ENCODE measurements around the gene LRMDA. TPM values are rescaled to one million over a fixed set of nuclear protein-coding genes. Genes with fewer than 3 reads are reported as not detected.

Gene LRMDA
- total and polyA plus RNA-seq, 2 of the 8 experiments (the other 6 are each of a cell fraction or from before 2014, with no cell fraction given), result 0.86 to 2.8 TPM

DNA sequence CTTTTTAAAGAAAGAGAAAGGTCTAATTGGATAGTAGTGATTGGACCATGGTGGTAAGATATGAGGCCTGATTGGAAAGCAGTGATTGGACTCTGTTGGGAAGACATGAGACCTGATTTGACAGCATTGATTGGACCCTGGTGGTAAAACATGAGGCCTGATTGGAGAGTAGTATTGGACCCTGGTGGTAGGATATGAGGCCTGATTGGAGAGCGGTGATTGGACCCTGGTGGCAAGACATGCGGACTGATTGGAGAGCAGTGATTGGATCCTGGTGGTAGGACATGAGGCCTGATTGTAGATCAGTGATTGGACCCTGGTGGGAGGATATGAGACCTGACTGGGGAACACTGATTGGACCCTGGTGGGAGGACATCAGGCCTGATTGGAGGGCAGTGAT lies 444.3 kb downstream of the LRMDA start:
- no peak for DNase-seq (ENCODE audit: low read depth in 1 of 2, low spot score in 2 of 2)
- Histone ChIP-seq H3K23ac (ENCODE audit: insufficient read length) (no peak overlapping the region), H3K4me2 (ENCODE audit: insufficient read depth in 1 of 2, low read depth in 2 of 2, low read length in 2 of 2) (no peak overlapping the region), H4K8ac (ENCODE audit: extremely low read depth, insufficient read depth, low read length) (no peak overlapping the region), H3K27me3 (replicated peaks in 1 of 4; ENCODE audit: control insufficient read depth in 3 of 4, extremely low read depth in 1 of 4, insufficient read depth in 3 of 4, low read length in 3 of 4) (no peaks in the 10 kb centered on the region), H2BK20ac (ENCODE audit: low read length) (no peak overlapping the region), H3K36me3 (ENCODE audit: control insufficient read depth in 2 of 4, insufficient read depth in 4 of 4, low read length in 3 of 4) (no peaks in the 10 kb centered on the region; a peak in 1 of 8 replicates), H2BK12ac (ENCODE audit: low read depth, low read length) (no peak overlapping the region), H3K4me3 (ENCODE audit: extremely low read depth in 1 of 4, insufficient read depth in 2 of 4, low read depth in 3 of 4, low read length in 4 of 4) (no peak overlapping the region), H2BK120ac (replicated peaks; ENCODE audit: low read depth, low read length) (no peak overlapping the region), H3K18ac (ENCODE audit: extremely low read depth, low read length) (no peak overlapping the region), H3K14ac (ENCODE audit: insufficient read length) (no peak overlapping the region), H3K27ac (ENCODE audit: low read depth, low read length) (no peak overlapping the region), H3K4ac (replicated peaks; ENCODE audit: insufficient read length, low read depth, low read length) (no peak overlapping the region), H3K79me1 (ENCODE audit: low read depth, low read length) (no peaks in the 10 kb centered on the region), H3K9ac (replicated peaks in 1 of 4; ENCODE audit: extremely low read depth in 1 of 4, low read depth in 3 of 4, low read length in 3 of 4) (no peak overlapping the region), H3K4me1 (replicated peaks in 1 of 4; ENCODE audit: control insufficient read depth in 3 of 4, insufficient read depth in 4 of 4, low read length in 3 of 4) (peaks cover 3 to 5% (median 4%) of the 10 kb centered on the region in 4 experiments; a peak in 4 of 7 replicates), H2BK15ac (ENCODE audit: low read length) (no peak overlapping the region), H2AFZ (ENCODE audit: low read length) (no peak overlapping the region), H2AK5ac (ENCODE audit: low read depth, low read length) (no peak overlapping the region), H4K20me1 (replicated peaks in 1 of 2; ENCODE audit: control insufficient read depth in 1 of 2, insufficient read depth in 2 of 2, low read length in 2 of 2) (no peaks in the 10 kb centered on the region), H4K5ac (ENCODE audit: insufficient read length, low read depth, low read length) (no peak overlapping the region), H2BK5ac (ENCODE audit: low read depth, low read length) (no peak overlapping the region), H3K23me2 (ENCODE audit: low read depth, low read length) (no peaks in the 10 kb centered on the region), H3K56ac (replicated peaks; ENCODE audit: insufficient read length, low read depth, low read length) (no peak overlapping the region), H3K9me3 (ENCODE audit: insufficient read depth in 2 of 2, low read depth in 1 of 2, low read length in 1 of 2) (no peaks in the 10 kb centered on the region), H3K79me2 (ENCODE audit: control insufficient read depth in 1 of 2, insufficient read depth in 2 of 2, low read length in 2 of 2) (no peaks in the 10 kb centered on the region), H4K91ac (replicated peaks; ENCODE audit: insufficient read length, low read length) (no peak overlapping the region)
- POLR2A ChIA-PET (ENCODE audit: partially characterized antibody), result interaction anchor here (0.8 kb wide), 1 partner anchor 459 kb away, joined by 3 read pairs; no protein-coding TSS in a partner anchor
- CTCF ChIA-PET (ENCODE audit: partially characterized antibody), result no interaction called here
- 100% methylated on average over 2 of the region's 2 CpGs; no CpG with 5 or more reads in 1 of the 2 experiments for WGBS, 2 experiments (ENCODE audit: extremely low coverage in 1 of 2, insufficient coverage in 1 of 2, insufficient read length in 1 of 2, insufficient replicate concordance in 2 of 2, low coverage in 1 of 2, low lambda C conversion rate in 2 of 2, missing lambda C conversion rate in 1 of 2)
- no peak for FAIRE-seq
- TF ChIP-seq RAD21 (IDR thresholded peaks at IDR 0.05 in 1 of 2, conservative IDR thresholded peaks at IDR 0.05 in 1 of 2; ENCODE audit: low read depth in 2 of 2, low read length in 2 of 2) (no peak), FOSL1 (IDR thresholded peaks at IDR 0.05; ENCODE audit: insufficient read depth, low read depth, low read length) (no peak), GABPA (IDR thresholded peaks at IDR 0.05; ENCODE audit: borderline replicate concordance, insufficient read depth, low read length) (no peak), POU5F1 (IDR thresholded peaks at IDR 0.05; ENCODE audit: low read depth, low read length) (no peak), KDM1A (IDR thresholded peaks at IDR 0.05; ENCODE audit: borderline replicate concordance, low read length) (no peak), POLR2AphosphoS5 (IDR thresholded peaks at IDR 0.05; ENCODE audit: low read depth, low read length) (no peak)
- TF ChIP-seq, protein P1, sequence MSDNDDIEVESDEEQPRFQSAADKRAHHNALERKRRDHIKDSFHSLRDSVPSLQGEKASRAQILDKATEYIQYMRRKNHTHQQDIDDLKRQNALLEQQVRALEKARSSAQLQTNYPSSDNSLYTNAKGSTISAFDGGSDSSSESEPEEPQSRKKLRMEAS (IDR thresholded peaks at IDR 0.05), result no peak
- TF ChIP-seq, protein P2, sequence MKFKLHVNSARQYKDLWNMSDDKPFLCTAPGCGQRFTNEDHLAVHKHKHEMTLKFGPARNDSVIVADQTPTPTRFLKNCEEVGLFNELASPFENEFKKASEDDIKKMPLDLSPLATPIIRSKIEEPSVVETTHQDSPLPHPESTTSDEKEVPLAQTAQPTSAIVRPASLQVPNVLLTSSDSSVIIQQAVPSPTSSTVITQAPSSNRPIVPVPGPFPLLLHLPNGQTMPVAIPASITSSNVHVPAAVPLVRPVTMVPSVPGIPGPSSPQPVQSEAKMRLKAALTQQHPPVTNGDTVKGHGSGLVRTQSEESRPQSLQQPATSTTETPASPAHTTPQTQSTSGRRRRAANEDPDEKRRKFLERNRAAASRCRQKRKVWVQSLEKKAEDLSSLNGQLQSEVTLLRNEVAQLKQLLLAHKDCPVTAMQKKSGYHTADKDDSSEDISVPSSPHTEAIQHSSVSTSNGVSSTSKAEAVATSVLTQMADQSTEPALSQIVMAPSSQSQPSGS (IDR thresholded peaks at IDR 0.05; ENCODE audit: low read length), result no peak
